H9 (cell line): Measurements from ENCODE around the gene TENM4. TPM values are rescaled to one million over a fixed set of nuclear protein-coding genes. Genes with fewer than 3 reads are reported as not detected.

ENCODE experiments used
- DNase-seq: peaks from one replicate; pipeline ENCODE4 v3.0.0-alpha.2; 2017
- H2AFZ ChIP-seq: one replicate; pipeline ENCODE4 v1.6.1; 2013; ENCODE audit warnings: mild to moderate bottlenecking, low read length, control low read depth, moderate library complexity
- H2AK5ac ChIP-seq: 2 replicates; pipeline ENCODE4 v1.6.1; 2013; ENCODE audit warnings: low read length, control low read depth, mixed read lengths; ENCODE audit not compliant: insufficient read length
- H2BK120ac ChIP-seq: one replicate; pipeline ENCODE4 v1.6.1; 2013; ENCODE audit warnings: low read depth, mild to moderate bottlenecking, low read length, control low read depth, inconsistent platforms; ENCODE audit not compliant: poor library complexity, severe bottlenecking
- H2BK12ac ChIP-seq: 2 replicates; pipeline ENCODE4 v1.6.1; 2013; ENCODE audit warnings: low read length, control low read depth, mixed read lengths, low read depth; ENCODE audit not compliant: insufficient read length
- H2BK15ac ChIP-seq: 2 replicates; pipeline ENCODE4 v1.6.1; 2013; ENCODE audit warnings: low read depth, low read length, control low read depth
- H2BK20ac ChIP-seq: one replicate; pipeline ENCODE4 v1.6.1; 2013; ENCODE audit warnings: low read depth, mild to moderate bottlenecking, low read length, control low read depth, inconsistent platforms; ENCODE audit not compliant: poor library complexity, severe bottlenecking
- H2BK5ac ChIP-seq: 2 replicates; pipeline ENCODE4 v1.6.1; 2013; ENCODE audit warnings: low read length, control low read depth, mixed read lengths; ENCODE audit not compliant: insufficient read length
- H3K14ac ChIP-seq: 2 replicates; pipeline ENCODE4 v1.6.1; 2013; ENCODE audit warnings: low read length, control low read depth; ENCODE audit not compliant: insufficient read depth
- H3K18ac ChIP-seq: 2 replicates; pipeline ENCODE4 v1.6.1; 2013; ENCODE audit warnings: low read depth, mild to moderate bottlenecking, mixed read lengths, low read length, control low read depth; ENCODE audit not compliant: insufficient read length
- H3K23ac ChIP-seq: 2 replicates; pipeline ENCODE4 v1.6.1; 2013; ENCODE audit warnings: low read length, control low read depth, mixed read lengths, low read depth; ENCODE audit not compliant: insufficient read length
- H3K23me2 ChIP-seq: 2 replicates; pipeline ENCODE4 v1.6.1; 2013; ENCODE audit warnings: low read depth, mild to moderate bottlenecking, mixed read lengths, low read length, control low read depth; ENCODE audit not compliant: insufficient read length, poor library complexity, severe bottlenecking
- H3K27ac ChIP-seq: 2 replicates; pipeline ENCODE4 v1.5.1; 2013; ENCODE audit warnings: low read length, control low read depth, mixed read lengths, low read depth; ENCODE audit not compliant: insufficient read length
- H3K27me3 ChIP-seq: 2 replicates; pipeline ENCODE4 v1.6.1; 2013; ENCODE audit warnings: low read length, control low read depth, inconsistent platforms; ENCODE audit not compliant: insufficient read depth
- H3K4ac ChIP-seq: 2 replicates; pipeline ENCODE4 v1.6.1; 2013; ENCODE audit warnings: low read depth, mild to moderate bottlenecking, control low read depth, inconsistent platforms, low read length, moderate library complexity
- H3K4me1 ChIP-seq: 2 replicates; pipeline ENCODE4 v1.6.1; 2013; ENCODE audit warnings: low read length, control low read depth, inconsistent platforms; ENCODE audit not compliant: insufficient read depth
- H3K4me2 ChIP-seq: 2 replicates; pipeline ENCODE4 v1.6.1; 2013; ENCODE audit warnings: low read length, control low read depth, mixed read lengths; ENCODE audit not compliant: insufficient read length, insufficient read depth
- H3K56ac ChIP-seq: 2 replicates; pipeline ENCODE4 v1.6.1; 2013; ENCODE audit warnings: low read depth, mild to moderate bottlenecking, mixed read lengths, low read length, control low read depth; ENCODE audit not compliant: insufficient read length
- H3K79me1 ChIP-seq: 2 replicates; pipeline ENCODE4 v1.6.1; 2013; ENCODE audit warnings: low read depth, mild to moderate bottlenecking, moderate library complexity, low read length, control low read depth, inconsistent platforms; ENCODE audit not compliant: insufficient read depth, poor library complexity, severe bottlenecking
- H3K79me2 ChIP-seq: 2 replicates; pipeline ENCODE4 v1.6.1; 2013; ENCODE audit warnings: low read length, control low read depth, inconsistent platforms; ENCODE audit not compliant: insufficient read depth
- H3K9ac ChIP-seq: 2 replicates; pipeline ENCODE4 v1.6.1; 2013; ENCODE audit warnings: low read length, control low read depth, mixed read lengths; ENCODE audit not compliant: insufficient read length; ENCODE audit errors: extremely low read depth
- H3K9me3 ChIP-seq: one replicate; pipeline ENCODE4 v1.6.1; 2013; ENCODE audit warnings: low read depth, low read length, inconsistent platforms; ENCODE audit not compliant: control insufficient read depth
- H3T11ph ChIP-seq: one replicate; pipeline ENCODE4 v1.6.1; 2013; ENCODE audit warnings: mild to moderate bottlenecking, low read length, control low read depth, inconsistent platforms
- H4K20me1 ChIP-seq: one replicate; pipeline ENCODE4 v1.6.1; 2013; ENCODE audit not compliant: control insufficient read depth, insufficient read length, insufficient read depth
- H4K5ac ChIP-seq: 2 replicates; pipeline ENCODE4 v1.6.1; 2013; ENCODE audit warnings: low read depth, mild to moderate bottlenecking, mixed read lengths, low read length, control low read depth; ENCODE audit not compliant: insufficient read length
- H4K8ac ChIP-seq: replicated peaks from 2 replicates; pipeline ENCODE4 v1.6.1; 2013; ENCODE audit warnings: low read length, control low read depth, mixed read lengths, low read depth; ENCODE audit not compliant: insufficient read length
- H4K91ac ChIP-seq: 2 replicates; pipeline ENCODE4 v1.6.1; 2013; ENCODE audit warnings: low read depth, mild to moderate bottlenecking, moderate library complexity, mixed read lengths, low read length, control low read depth; ENCODE audit not compliant: insufficient read length
- H3K27ac Mint-ChIP-seq, 3 experiments: 2 replicates in 2 of 3; 3 replicates in 1 of 3; pipeline ENCODE4 v1.8.0; 2020 to 2021; ENCODE audit warnings: mixed read lengths in 3 of 3, mild to moderate bottlenecking in 1 of 3, moderate library complexity in 1 of 3
- H3K27me3 Mint-ChIP-seq: 2 replicates; pipeline ENCODE4 v1.8.0; 2021; ENCODE audit warnings: low read depth, mild to moderate bottlenecking, moderate library complexity, mixed read lengths
- H3K36me3 Mint-ChIP-seq, 3 experiments: 2 replicates in 2 of 3; 3 replicates in 1 of 3; pipeline ENCODE4 v1.8.0; 2020 to 2021; ENCODE audit warnings: low read depth in 3 of 3, mixed read lengths in 3 of 3; ENCODE audit not compliant: insufficient read depth in 1 of 3
- H3K4me1 Mint-ChIP-seq, 2 experiments: 2 replicates each; pipeline ENCODE4 v1.8.0; 2020; ENCODE audit warnings: mixed read lengths in 2 of 2
- H3K4me3 Mint-ChIP-seq, 2 experiments: 2 replicates in 1 of 2; 3 replicates in 1 of 2; pipeline ENCODE4 v1.8.0; 2020 to 2021; ENCODE audit warnings: mild to moderate bottlenecking in 2 of 2, mixed read lengths in 2 of 2, moderate library complexity in 1 of 2
- H3K9me3 Mint-ChIP-seq, 2 experiments: 2 replicates in 1 of 2; 3 replicates in 1 of 2; pipeline ENCODE4 v1.8.0; 2020; ENCODE audit warnings: mild to moderate bottlenecking in 2 of 2, mixed read lengths in 2 of 2, moderate library complexity in 1 of 2
- WGBS: extraction: QIAGEN DNeasy Blood & Tissue Kit; methylation state at CpG from one replicate; pipeline ENCODE4 v1.1.7; 2013; ENCODE audit warnings: missing lambda C conversion rate, low lambda C conversion rate, mixed read lengths; ENCODE audit not compliant: insufficient read length; ENCODE audit errors: extremely low coverage; 5-methylcytosine and 5-hydroxymethylcytosine counted together
- total RNA-seq: library from RNA; stranded (reverse); gene quantifications from 2 replicates; pipeline ENCODE4 v1.2.1, GENCODE V29; 2021
- TF ChIP-seq, protein P1 (sequence below): fragments of 200-600 bp; sonication (generic); conservative IDR thresholded peaks from 3 replicates; pipeline ENCODE4 v1.8.0; 2021; ENCODE audit warnings: antibody characterized with exemption, mild to moderate bottlenecking

TENM4 gene
- total RNA-seq, 1 experiment from 2014 or later: 4.6 TPM

DNA sequence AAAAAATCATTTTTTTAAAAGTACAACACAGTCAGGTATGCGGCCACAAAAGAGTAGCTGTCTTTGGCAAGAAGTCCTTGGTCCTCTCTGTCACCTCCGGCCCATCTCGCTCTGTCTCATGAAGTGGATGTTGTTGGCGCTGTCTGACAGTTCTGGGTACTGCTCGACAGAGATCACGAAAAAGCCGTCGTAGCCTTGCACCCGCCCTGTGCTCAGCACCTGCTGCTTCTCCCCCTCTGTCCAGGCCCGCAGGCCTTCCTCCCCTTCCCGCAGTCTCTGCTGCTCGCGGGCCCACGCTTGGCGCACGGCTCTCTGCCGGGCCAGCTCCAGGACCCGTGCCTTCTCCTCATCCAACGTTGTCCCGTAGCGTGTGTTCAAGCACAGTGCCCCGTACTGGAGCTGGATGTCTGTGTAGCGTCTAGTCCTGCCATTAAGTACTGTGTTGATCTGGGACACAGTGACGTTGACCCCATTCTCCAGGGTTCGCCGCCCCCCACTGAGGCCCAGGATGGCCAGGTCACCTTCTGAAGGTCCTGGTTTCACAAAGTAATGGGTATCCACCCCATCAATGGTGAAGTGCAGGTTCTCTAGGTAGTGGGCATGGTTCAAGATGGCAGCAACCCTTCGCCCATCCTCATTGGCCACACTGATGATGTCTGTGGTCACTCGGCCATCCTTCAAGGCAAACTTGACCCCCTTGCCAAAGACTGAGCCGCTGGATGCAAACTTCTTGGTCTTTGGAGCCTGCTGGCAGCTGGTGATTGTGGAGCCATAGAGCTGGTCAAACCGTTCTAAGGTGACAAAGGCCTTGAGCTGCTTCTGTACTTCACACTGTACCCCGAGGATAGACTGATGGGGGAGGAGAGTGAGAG is 782.6 kb downstream of the TENM4 start:
- H4K20me1 ChIP-seq: no peaks in the 10 kb centered on the region

More for the DNA sequence above, 782.6 kb downstream of the TENM4 start:
- Histone ChIP-seq H3K9me3 (no peaks in the 10 kb centered on the region), H2AFZ (no peak overlapping the region), H4K5ac (no peak overlapping the region), H3K79me1 (no peaks in the 10 kb centered on the region), H3K27me3 (no peaks in the 10 kb centered on the region), H2AK5ac (no peak overlapping the region), H2BK5ac (no peak overlapping the region), H3K27ac (no peak overlapping the region), H3K4me1 (no peaks in the 10 kb centered on the region), H2BK20ac (no peak overlapping the region), H3K23me2 (no peaks in the 10 kb centered on the region), H4K91ac (no peak overlapping the region), H4K8ac (no peak overlapping the region), H3K4ac (no peak overlapping the region), H3K23ac (no peak overlapping the region), H2BK15ac (no peak overlapping the region), H3K9ac (no peak overlapping the region), H3K79me2 (no peaks in the 10 kb centered on the region), H3K18ac (no peak overlapping the region), H3K14ac (no peak overlapping the region), H2BK120ac (no peak overlapping the region), H3K4me2 (no peak overlapping the region), H3T11ph (no peak overlapping the region), H2BK12ac (no peak overlapping the region), H3K56ac (no peak overlapping the region)
- TF ChIP-seq, protein P1, sequence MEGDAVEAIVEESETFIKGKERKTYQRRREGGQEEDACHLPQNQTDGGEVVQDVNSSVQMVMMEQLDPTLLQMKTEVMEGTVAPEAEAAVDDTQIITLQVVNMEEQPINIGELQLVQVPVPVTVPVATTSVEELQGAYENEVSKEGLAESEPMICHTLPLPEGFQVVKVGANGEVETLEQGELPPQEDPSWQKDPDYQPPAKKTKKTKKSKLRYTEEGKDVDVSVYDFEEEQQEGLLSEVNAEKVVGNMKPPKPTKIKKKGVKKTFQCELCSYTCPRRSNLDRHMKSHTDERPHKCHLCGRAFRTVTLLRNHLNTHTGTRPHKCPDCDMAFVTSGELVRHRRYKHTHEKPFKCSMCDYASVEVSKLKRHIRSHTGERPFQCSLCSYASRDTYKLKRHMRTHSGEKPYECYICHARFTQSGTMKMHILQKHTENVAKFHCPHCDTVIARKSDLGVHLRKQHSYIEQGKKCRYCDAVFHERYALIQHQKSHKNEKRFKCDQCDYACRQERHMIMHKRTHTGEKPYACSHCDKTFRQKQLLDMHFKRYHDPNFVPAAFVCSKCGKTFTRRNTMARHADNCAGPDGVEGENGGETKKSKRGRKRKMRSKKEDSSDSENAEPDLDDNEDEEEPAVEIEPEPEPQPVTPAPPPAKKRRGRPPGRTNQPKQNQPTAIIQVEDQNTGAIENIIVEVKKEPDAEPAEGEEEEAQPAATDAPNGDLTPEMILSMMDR: no peak
- H3K36me3 Mint-ChIP-seq: peaks cover 0 to 6% (median 0%) of the 10 kb centered on the region in 3 experiments; a peak in 2 of 7 replicates
- no peaks in the 10 kb centered on the region for H3K9me3 Mint-ChIP-seq
- no CpG with 5 or more reads among the region's 31 CpGs for WGBS
- H3K4me1 Mint-ChIP-seq: peaks cover 14 to 22% of the 10 kb centered on the region in 2 experiments
- H3K4me3 Mint-ChIP-seq: no peak overlapping the region
- H3K27ac Mint-ChIP-seq: no peak overlapping the region
- no peak for DNase-seq
- no peaks in the 10 kb centered on the region; the same call in 1 of the 2 replicates for H3K27me3 Mint-ChIP-seq
